ENCODE results near the gene UQCC2.

DNA sequence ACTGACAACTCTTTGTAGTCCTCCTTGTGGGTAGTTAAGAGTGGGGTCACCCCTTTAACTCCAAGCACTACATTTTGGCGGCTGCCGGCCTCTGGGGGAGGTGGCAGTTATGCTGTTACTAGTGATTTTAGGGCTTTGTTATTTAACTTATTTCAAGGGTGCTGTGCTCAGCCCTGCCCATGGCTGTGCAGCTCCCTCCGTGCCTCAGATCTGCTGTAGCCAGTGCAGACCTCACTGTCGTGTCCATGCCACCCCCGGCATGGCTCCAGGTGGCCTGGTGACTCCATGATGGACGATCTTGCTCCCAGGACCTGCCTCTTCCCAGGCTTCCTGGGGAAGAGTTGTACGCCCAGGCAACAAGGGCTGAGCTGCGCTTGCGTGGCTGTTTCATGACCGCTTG lies 15.4 kb downstream of the UQCC2 start:
- TF ChIP-seq TAF1 (IDR thresholded peaks at IDR 0.05; ENCODE audit: borderline replicate concordance, low read depth, low read length) (no peak), POLR2A (IDR thresholded peaks at IDR 0.05; ENCODE audit: low read depth, low read length) (no peak), POLR2AphosphoS5 (IDR thresholded peaks at IDR 0.05; ENCODE audit: low read depth, low read length) (no peak)
